Activated naive CD4-positive, alpha-beta T cell (primary cell): Measurements from ENCODE around the gene EPHA4.
"Not testable (repeated sequence)": the region's sequence is repeated elsewhere in the genome, so short reads cannot be mapped to it uniquely, and the experiment has no call there.

Experiments
- DNase-seq, 4 experiments: peaks; one replicate each; lab custom pipeline; 2025; lab: John Stamatoyannopoulos, UW

The EPHA4 gene

GRCh38 chr2:221539246-221539645 is 32.9 kb downstream of the EPHA4 start:
- no peak for DNase-seq

GRCh38 chr2:221535824-221536223 is 36.3 kb downstream of the EPHA4 start:
- no peak for DNase-seq

GRCh38 chr2:221533299-221533698 is 38.8 kb downstream of the EPHA4 start:
- no peak for DNase-seq

GRCh38 chr2:221532641-221533040 is 39.5 kb downstream of the EPHA4 start:
- DNase-seq = no peak

- DNase-seq = no peak
Observed at GRCh38 chr2:221530653-221531037, 41.5 kb downstream of the EPHA4 start.

GRCh38 chr2:221529943-221530652 is 42.0 kb downstream of the EPHA4 start:
- DNase-seq = no peak

- DNase-seq = no peak
Observed at GRCh38 chr2:221529177-221529942, 42.7 kb downstream of the EPHA4 start.

GRCh38 chr2:221527776-221528309 is 44.3 kb downstream of the EPHA4 start:
- DNase-seq = no peak

GRCh38 chr2:221524158-221524557 is 47.9 kb downstream of the EPHA4 start:
- no peak for DNase-seq

- no peak for DNase-seq
Observed at GRCh38 chr2:221521233-221521845, 50.8 kb downstream of the EPHA4 start.

- DNase-seq = no peak
Observed at GRCh38 chr2:221518935-221519625, 53.0 kb downstream of the EPHA4 start.

- DNase-seq = peak in 1 of 4 experiments; percentile 14
Observed at GRCh38 chr2:221518201-221518934, 53.7 kb downstream of the EPHA4 start.

- DNase-seq = peak in 3 of 4 experiments; percentile 8 to 54 (median 39)
Observed at GRCh38 chr2:221517696-221518151, 54.4 kb downstream of the EPHA4 start.

- peak in 1 of 4 experiments; percentile 5 for DNase-seq
Observed at GRCh38 chr2:221517146-221517695, 54.9 kb downstream of the EPHA4 start.

GRCh38 chr2:221515864-221516263 is 56.2 kb downstream of the EPHA4 start:
- DNase-seq = no peak

GRCh38 chr2:221514305-221515040 is 57.6 kb downstream of the EPHA4 start:
- DNase-seq = no peak

- no peak for DNase-seq
Observed at GRCh38 chr2:221513232-221513631, 58.9 kb downstream of the EPHA4 start.

- DNase-seq = not testable (repeated sequence)
Observed at GRCh38 chr2:221511325-221511724, 60.8 kb downstream of the EPHA4 start.

GRCh38 chr2:221506469-221506868 is 65.6 kb downstream of the EPHA4 start:
- no peak for DNase-seq

- no peak for DNase-seq
Observed at GRCh38 chr2:221505605-221506004, 66.5 kb downstream of the EPHA4 start.
